Activated T-helper 9 cell treated with anti-CD3 and anti-CD28 coated beads, Interleukin-2, amount 50 U/mL, for 16 hours (primary cell): ENCODE results near the gene MOB3A.
"Not testable (repeated sequence)": the region's sequence is repeated elsewhere in the genome, so short reads cannot be mapped to it uniquely, and the experiment has no call there.

Source experiments
- DNase-seq: peaks from one replicate; pipeline ENCODE4 v3.0.0-alpha.2; 2020; ENCODE audit warnings: low read depth

MOB3A gene

DNA sequence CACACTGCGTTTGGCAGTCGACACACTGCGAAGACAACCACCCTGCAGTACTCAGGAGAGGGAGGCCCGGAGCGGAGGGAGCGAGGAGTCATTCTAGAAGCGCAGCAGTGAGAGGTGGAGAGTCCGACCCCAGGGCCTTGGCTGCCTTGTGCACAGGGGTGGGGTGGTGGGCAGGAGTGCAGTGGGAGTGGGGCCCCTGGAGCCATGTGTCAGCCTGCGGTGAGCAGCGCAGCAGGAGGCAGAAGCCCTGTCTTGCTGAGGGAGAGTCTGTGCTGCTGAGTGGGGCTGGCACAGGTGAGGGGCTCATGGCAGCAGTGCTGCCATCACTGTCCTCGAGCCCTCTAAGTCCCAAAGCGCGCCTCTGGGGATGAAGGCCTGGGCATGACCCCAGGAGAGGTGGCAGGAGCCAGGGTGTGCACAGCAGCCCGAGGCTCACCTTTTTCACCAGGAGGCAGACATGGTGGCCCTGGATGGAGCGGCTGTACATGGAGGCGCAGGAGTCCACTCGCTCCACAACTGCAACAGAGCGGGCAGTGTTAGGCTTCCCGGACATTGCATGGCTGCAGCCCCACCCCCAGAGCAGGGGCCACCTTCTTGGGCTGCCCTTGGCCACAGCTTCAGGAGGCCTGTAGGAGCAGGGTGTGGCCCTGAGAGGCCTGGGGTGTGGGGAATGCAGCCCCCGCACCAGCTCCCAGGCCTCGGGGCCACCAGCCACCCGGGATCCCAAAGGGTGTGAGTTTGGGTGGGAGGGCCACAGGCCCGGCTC is 12.3 kb upstream of the MOB3A start:
- DNase-seq, result no peak

DNA sequence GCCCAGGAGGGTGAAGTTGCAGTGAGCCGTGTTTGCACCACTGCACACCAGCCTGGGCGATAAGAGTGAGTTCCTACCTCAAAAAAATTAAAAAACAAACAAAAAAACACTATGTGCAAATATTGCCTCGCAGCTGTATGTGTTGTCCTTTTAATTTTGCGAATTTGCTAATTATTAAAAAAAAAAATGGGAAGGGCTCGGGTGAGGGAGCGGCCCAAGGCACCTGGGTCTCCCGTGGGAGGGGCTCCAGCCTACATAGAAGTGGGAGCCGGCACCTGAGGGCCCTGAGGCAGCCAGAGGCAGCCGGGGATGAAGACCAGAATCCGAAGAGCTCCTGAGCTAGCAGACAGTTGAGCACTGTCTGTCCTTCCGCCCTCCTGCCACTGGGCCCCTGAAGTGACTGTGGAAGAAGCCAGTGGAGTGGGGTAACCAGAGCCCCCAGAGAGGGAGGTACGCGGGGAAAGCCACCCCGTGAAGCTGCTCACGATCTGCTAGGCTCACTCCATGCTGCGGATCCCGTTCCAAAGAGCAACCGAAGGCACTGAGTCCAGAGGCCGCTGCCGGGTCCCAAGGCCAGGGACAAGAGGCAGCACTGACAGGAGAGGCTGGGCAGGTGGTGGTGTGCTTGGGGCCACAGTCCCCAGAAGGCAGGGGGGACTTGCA is 7.0 kb upstream of the MOB3A start:
- DNase-seq, result no peak

DNA sequence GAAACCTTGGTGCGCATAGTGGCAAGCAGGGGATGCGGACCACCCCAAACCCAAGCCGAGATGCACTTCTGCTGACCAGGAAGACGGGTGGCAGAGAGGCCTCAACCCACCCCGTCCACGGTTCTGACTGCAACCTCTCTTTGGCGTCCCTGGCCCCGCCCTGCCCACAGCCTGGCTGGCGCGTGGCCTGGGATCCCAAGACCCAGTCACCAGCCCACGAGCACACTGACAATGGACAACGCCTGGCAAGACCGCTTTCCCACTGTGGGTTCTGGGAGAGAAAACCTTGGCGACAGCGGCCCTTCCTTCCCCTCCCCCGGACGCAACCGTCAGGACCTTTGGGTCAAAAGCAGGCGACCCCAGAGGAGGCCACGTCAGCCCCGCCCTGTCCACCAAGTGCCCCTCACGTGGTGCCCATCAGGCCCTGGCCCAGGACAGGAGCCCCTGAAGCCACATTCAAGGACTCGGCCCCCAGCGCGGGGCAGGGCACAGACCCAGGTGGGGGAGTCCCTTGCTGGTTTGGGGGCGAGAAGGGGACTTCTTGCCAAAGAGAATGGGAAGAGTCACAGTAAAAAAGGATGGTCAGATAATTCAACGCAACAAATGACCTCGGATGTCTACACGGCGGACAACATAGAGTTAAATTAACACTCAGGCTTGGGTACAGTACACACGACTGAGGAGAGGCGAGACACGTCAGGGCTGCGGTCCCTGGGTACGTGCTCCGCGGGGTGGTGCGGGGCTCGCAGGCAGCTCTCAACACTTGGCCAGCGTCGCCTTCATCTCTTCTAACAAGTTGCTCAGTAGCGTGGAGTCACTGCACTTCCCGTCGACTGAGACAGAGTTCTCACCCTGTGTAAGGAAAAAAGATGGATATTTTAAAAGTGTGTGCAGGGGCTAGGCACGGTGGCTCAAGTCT is 5.5 kb upstream of the MOB3A start:
- no peak for DNase-seq

DNA sequence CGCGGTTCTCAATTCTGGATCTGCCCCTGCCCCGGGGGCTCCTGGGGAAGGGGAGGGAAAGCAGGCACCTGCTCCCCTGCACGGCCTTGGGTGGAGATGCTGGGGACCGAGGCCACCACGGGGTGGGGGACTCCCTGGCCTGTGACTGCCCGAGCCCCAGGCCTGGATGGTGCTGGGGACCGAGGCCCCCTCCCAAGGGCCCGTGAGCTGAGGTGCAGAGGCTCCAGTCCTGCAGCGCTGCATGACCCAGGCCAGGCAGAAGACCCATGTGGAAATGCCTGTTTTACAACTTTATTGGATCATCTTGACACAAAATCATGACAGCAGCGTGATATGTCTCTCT is 4.6 kb upstream of the MOB3A start:
- DNase-seq, result no peak

DNA sequence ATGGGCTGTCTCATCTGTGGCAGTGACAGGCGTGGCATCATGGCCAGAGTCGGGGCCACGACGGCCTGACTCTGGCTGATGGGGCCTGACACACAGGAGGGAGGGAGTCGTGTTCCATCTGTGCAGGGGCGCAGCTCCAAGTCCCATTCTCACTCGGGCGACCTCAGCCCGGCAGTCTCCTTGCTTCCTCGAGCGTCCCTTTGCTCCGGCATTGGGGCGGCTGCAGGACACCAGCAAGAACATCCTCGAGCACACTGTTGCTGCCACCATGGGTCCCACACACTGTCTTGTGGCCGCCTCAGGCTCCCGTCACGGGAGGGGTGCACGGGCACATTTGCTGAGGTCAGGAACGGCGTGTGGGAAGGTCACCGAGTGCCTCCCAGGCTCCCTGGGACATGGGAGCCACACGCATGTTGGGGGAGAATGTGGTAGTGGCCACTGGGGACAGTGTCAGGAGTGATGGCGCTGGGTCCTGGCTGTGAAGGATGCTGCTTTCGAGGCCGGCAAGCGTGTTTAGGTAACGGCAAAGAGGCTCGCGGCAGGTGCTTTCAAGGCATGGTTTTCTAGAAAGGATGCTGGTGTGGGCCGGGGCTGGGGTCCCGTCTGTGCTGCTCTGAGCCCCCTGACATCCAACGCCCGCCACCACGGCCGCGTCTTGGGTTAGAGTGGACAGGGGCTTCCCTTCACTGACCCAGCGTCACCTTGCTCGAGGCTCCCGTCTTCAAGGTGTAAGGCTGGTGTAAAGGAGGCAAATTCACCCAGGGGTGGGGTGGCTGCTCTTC is 4.0 kb upstream of the MOB3A start:
- no peak for DNase-seq

DNA sequence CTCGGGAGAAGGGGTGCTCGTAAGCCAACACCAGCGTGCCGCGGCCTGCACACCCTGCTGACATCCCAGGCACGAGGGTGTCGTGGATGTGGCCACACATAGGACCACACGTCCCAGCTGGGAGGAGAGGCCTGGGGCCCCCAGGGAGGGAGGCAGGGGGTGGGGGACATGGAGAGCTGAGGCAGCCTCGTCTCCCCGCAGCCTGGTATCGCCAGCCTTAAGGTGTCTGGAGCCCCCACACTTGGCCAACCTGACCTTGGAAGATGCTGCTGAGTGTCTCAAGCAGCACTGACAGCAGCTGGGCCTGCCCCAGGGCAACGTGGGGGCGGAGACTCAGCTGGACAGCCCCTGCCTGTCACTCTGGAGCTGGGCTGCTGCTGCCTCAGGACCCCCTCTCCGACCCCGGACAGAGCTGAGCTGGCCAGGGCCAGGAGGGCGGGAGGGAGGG is 3.0 kb upstream of the MOB3A start:
- DNase-seq, result no peak

DNA sequence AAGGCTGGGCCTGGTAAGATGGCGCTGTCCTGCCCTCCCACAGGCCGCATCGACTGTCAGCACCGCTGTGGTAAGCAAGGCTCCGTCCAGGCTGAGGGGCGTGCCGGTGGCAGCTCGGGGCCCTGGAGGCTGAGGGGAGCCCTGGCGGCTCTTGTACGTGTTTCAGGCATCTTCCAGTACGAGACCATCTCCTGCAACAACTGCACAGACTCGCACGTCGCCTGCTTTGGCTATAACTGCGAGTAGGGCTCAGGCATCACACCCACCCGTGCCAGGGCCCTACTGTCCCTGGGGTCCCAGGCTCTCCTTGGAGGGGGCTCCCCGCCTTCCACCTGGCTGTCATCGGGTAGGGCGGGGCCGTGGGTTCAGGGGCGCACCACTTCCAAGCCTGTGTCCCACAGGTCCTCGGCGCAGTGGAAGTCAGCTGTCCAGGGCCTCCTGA is 1.8 kb upstream of the MOB3A start:
- DNase-seq, result no peak

DNA sequence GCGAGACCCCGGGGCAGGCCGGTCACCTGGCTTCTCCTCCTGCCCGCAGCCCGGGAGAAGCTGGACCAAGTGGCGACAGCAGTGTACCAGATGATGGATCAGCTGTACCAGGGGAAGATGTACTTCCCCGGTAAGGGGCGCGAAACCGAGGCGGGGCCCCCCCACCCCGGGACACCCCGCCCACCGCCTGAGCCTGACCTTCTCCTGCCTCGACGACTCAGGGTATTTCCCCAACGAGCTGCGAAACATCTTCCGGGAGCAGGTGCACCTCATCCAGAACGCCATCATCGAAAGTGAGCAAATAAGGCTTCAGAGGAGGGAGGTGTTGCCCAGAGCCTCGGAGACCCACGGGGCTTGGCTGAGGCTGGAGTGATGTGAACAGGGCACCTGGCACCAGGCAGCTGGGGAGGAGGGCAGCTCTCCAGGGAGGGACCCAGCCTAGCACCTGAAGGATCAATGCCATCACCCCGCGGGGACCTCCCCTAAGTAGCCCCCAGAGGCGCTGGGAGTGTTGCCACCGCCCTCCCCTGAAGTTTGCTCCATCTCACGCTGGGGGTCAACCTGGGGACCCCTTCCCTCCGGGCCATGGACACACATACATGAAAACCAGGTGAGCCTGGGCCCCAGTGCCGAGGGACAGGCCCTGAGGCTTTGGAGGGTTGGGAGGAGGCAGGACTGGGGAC is 1.2 kb upstream of the MOB3A start:
- peak; percentile 44 for DNase-seq

DNA sequence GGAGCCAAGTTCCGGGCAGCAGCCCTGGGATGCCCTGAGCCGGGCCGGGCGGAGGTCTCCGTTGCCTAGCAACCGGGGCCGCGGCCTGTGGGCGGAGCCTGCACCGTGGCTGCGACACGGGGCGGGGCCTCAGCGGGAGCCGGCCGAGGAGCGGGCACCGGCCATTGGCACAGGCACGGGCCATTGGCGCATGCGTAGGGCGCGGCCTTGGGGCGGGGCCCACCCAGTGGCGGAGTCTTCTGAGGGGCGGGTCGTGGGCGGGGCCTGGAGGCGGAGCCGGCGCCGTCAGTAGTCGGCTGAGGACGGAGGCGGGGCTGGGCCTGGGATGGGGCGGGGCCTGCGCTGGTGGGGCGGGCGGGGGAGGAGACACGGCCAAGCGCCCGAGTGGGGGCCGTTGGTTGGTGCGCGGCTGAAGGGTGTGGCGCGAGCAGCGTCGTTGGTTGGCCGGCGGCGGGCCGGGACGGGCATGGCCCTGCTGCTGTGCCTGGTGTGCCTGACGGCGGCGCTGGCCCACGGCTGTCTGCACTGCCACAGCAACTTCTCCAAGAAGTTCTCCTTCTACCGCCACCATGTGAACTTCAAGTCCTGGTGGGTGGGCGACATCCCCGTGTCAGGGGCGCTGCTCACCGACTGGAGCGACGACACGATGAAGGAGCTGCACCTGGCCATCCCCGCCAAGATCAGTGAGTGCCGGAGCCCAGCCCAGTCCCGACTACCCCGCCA is 515 bp upstream of the MOB3A start, which contains the start of gene IZUMO4:
Gene IZUMO4, plus strand, starts transcription at position 436 of the 723 bp plus-strand sequence. Its CDS starts 31 bp downstream, at position 467.
- DNase-seq, result peak; percentile 100

DNA sequence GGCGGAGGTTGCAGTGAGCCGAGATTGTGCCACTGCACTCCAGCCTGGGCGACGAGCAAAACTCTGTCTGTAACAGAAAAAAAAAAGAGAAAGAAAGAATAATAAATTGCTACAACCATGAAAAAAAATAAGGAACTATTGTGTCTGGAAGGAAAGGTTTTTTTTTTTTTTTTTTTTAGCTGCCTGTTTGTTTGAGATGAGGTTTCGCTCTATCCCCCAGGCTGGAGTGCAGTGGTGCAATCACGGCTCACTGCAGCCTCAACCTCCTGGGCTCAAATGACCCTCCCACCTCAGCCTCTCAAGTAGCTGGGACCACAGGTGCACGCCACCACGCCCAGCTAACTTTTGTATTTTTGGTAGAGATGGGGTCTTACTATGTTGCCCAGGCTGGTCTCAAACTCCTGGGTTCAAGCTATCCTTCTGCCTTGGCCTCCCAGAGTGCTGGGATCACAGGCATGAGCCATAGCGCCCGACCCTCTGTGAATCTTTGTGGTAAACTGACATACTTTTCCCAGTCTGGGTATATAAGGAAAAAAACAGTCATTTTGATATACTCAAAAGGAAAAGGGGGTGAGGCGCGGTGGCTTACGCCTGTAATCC is 4.1 kb downstream of the MOB3A start:
- DNase-seq, result not testable (repeated sequence)

DNA sequence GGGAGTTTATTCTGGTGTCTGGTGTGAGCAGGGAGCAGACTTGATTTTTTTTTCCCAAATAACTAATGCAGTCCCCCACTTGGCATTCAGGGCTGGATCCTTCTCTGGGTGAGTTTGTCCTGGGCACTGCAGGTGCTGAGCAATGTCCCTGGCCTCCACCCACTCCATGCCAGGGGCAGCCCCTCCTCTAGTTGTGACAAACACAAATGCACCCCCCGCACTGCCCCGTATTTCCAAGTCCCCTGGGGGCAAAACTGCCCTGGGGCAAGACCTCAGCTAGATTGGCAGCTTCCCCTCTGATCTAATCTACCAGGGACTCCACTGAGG is 6.4 kb downstream of the MOB3A start:
- no peak for DNase-seq

DNA sequence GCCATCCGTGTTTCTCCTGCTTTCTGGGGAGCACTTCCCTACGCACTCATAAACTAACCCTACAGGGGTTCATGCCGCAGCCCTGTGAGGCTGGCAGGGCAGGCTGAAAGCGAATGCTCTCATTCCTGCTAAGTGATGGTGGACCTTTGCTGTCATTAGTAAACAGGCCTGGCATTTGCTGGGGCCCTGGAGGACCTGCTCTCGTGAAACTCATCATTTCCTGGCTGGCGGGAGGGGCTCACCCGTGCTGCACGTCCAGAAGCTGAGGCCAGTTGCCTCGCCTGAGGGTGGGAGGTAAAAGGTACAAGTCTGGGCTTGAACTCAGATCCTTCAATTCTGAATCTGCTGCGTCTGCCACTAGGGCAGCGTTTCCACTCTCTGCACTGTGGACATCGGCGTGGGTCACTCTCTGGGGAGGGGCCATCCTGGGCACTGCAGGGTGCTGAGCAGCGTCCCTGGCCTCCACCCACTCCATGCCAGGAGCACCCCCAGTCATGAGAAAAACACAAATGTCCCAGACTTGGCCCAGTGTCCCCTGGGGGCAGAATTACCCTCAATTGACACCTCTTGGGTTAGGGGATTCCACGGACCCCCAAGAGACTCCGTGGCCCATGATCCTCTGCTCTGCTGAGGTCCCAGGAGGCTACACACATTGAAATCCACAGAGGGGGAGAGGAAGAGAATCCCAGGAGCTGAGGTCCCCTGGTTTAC is 7.0 kb downstream of the MOB3A start:
- DNase-seq, result no peak

DNA sequence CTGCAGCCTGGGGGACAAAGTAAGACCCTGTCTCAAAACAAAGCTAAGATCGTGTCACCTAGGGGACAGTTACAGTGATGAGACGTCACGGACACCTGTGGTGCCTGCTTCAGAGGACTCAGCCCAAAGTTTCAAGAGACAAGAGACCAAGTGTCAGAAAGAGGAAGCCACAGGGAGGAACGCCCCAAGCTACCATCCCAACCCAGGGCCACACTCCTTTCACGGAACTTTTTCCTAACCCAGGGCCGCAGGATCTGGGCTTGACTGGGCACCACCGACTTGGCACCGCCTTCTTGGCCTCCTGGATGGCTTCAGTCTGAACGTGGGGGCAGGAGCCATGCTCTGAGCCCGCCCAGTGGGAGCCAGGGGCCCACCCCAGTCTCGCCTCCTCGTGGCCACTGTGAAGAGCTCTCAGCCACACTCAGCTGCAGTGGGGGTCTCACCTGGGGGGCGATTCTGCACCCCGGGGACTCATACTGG is 8.5 kb downstream of the MOB3A start:
- no peak for DNase-seq

DNA sequence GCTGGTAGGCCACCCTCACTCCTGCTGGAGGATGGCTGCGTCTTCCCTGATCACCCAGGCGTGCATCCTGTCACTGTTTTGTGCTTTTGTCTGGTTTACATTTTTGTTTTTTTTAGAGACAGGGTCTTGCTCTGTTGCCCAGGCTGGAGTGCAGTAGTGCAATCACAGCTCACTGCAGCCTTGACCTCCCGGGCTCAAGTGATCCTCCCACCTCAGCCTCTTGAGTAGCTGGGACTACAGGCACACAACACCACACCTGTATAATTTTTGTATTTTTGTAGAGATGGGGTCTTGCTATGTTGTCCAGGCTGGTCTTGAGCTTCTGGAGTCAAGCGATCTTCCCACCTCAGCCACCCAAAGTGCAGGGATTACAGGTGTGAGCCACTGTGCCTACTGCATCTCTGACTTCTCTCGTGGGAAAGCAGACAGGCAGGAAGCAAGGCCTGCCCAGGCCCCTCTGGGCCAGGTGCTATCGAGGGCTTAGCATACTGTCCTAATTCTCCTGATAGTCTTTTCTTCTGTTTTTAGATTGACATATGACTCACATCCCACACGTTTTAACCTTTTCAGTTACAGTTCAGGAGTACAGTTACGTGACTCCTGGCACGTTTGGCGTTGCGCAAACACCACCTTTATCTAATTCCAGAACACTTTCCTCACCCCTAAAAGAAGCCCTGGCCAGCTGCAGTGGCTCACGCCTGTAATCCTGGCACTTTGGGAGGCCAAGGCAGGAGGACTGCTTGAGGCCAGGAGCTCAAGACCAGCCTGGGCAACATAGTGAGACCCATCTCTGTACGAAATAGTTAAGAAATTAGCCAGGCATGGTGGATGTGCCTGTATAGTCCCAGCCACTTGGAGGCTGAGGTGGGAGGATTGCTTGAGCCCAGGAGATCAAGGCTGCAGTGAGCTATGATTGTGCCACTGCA is 9.2 kb downstream of the MOB3A start:
- not testable (repeated sequence) for DNase-seq

DNA sequence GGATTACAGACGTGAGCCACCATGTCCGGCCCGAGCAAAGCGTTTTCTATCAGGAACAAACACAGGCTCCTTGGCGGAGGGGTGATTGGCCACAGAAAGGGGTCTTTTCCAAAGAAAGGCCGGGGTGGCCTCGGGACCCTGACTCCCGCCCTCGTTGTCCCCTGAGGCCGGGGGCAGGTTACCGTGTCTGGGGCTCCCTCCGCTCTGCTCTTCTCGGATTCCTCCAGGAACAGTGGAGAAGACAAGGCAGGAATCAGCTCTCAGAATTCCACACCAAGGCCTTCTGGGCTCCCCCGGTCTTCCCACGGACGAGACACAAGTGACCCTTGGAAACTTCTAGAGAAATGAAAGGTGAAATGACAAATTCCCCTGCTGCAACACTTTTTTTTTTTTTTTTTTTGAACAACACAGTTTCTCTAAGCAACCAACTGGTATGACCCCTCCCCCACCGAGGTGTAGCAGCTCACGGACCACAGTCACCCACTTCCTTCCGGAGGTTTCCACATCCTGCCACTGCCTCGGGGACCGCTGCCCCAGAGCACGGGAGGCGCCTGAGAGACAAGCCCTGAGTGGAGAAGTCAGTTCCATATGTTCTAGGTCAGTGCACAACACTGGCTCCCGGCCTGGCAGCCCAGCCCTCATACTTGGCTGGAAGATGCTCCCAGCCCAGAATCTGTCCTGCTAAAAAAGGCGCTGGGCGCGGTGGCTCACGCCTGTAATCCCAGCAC is 11.0 kb downstream of the MOB3A start:
- peak; percentile 88 for DNase-seq

DNA sequence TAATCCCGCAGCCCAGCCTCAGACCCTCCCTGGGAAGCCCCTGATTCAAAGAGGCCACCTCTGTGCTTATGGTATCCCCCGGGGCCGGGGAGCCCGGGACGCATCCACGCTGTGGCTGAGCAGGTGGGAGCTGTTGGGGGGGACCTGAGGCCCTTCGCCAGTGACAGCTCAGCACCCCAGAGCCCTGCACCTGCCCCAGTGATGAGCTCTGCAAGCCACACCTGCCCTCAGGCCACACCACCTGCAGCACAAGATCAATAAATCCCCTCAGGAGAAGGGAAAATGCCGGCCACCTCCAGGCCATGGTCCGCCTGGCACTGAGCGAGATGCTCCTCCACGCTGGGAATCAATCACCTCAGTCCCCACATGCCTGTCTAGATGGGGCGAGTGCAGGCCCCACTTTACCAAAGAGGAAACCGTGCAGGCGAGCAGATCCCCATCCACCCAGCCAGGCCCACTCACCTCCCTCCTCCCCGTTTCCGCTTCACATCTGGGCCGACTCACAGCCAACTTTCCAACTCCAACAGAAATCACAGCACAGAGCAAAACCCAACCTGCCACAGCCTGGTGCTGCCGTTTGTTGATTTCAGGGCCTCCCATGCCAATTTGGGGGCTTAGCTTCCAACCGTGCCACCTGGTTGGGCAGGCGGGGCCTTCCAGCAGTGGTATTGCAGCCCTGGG is 12.8 kb downstream of the MOB3A start:
- DNase-seq, result peak; percentile 46
